ENCODE data around the gene NPDC1.

The NPDC1 gene

DNA sequence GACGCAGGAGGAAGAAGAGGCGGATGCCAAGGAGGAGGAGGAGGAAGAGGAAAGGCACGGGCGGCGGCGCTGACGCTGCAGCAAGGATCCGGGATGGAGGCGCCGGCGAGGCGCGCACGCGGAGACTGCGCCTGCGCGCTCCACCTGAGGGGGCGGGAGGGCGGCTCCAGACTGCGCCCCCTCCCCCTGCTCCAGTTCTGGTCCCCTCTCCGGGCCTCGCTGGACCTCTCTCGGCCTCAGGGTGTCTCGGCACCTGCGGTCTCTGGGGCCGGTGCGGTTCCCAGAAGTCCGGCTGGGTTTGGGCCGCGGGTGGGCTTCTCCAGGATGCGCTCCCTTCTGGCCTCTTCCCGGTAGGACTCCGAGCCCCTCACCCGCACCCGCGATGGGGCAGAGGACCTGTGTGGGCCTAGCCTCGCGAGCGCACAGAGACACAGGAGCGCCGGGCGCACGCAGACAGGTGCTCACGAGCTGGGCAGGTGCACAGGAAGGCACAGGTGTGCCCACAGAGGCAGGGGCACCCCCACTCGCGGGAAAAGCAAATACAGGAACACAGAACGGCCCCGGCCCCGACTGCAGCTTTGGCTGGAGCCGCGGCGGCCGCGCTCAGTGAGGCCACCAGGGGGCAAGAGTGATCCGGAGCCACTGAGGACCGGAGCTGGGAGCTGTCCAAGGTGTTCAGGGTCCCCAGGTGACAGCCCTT is at the start of gene NPDC1:
Gene NPDC1, minus strand, starts transcription at position 90 of the 700 bp plus-strand sequence. CDS start 188 bp downstream, outside the sequence.
- peak; percentile 93 for TF ChIP-seq CTCF (IDR thresholded peaks at IDR 0.05; ENCODE audit: poor library complexity, severe bottlenecking)
- H3K4me1 ChIP-seq (ENCODE audit: insufficient read depth, poor library complexity, severe bottlenecking): no peaks in the 10 kb centered on the region
- peak within 1 kb of the TSS; percentile 14 for H3K27ac ChIP-seq (ENCODE audit: poor library complexity, severe bottlenecking)
- DNase-seq (ENCODE audit: low spot score): no peak
- peak within 1 kb of the TSS; percentile 67 for H3K4me3 ChIP-seq (ENCODE audit: severe bottlenecking)
- no peaks in the 10 kb centered on the region for H3K36me3 ChIP-seq (ENCODE audit: low read depth)
- ATAC-seq (ENCODE audit: low read depth): peak; percentile 43
- H3K27me3 ChIP-seq (ENCODE audit: insufficient read depth, poor library complexity, severe bottlenecking): no peaks in the 10 kb centered on the region
- H3K9me3 ChIP-seq (ENCODE audit: severe bottlenecking): no peaks in the 10 kb centered on the region

- no peak for ATAC-seq (ENCODE audit: low read depth)
- Histone ChIP-seq H3K27ac (ENCODE audit: poor library complexity, severe bottlenecking) (no peak overlapping the region), H3K4me3 (ENCODE audit: severe bottlenecking) (no peak overlapping the region), H3K27me3 (ENCODE audit: insufficient read depth, poor library complexity, severe bottlenecking) (no peaks in the 10 kb centered on the region), H3K36me3 (ENCODE audit: low read depth) (peaks cover 31% of the 10 kb centered on the region), H3K9me3 (ENCODE audit: severe bottlenecking) (no peaks in the 10 kb centered on the region), H3K4me1 (ENCODE audit: insufficient read depth, poor library complexity, severe bottlenecking) (peaks cover 16% of the 10 kb centered on the region)
- no peak for DNase-seq (ENCODE audit: low spot score)
- no peak for TF ChIP-seq CTCF (IDR thresholded peaks at IDR 0.05; ENCODE audit: poor library complexity, severe bottlenecking)
Measured at GRCh38 chr9:137089232-137089947, 43.4 kb upstream of the NPDC1 start.

DNA sequence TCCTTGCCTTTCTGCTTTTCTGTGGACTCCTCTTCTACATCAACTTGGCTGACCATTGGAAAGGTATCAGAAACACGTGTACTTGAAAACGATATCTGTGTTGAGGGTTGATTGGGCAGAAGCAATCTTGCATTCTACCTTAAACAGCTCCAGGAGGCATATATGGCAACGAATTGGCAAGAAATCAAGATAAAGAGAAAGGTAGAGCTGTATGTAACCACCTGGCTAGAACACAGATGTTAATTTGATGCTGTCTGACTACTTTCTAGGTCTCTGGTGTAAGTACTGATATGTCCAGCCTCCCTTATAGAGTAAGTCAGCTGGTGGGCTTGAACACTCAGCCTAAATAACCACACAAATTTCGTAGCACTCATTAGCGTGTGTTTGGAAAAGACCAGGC is 42.1 kb upstream of the NPDC1 start:
- no peak for DNase-seq (ENCODE audit: low spot score)
- H3K27me3 ChIP-seq (ENCODE audit: insufficient read depth, poor library complexity, severe bottlenecking): no peaks in the 10 kb centered on the region
- peaks cover 26% of the 10 kb centered on the region for H3K36me3 ChIP-seq (ENCODE audit: low read depth)
- no peak overlapping the region for H3K27ac ChIP-seq (ENCODE audit: poor library complexity, severe bottlenecking)
- H3K4me1 ChIP-seq (ENCODE audit: insufficient read depth, poor library complexity, severe bottlenecking): peaks cover 28% of the 10 kb centered on the region
- H3K9me3 ChIP-seq (ENCODE audit: severe bottlenecking): no peaks in the 10 kb centered on the region
- no peak for TF ChIP-seq CTCF (IDR thresholded peaks at IDR 0.05; ENCODE audit: poor library complexity, severe bottlenecking)
- H3K4me3 ChIP-seq (ENCODE audit: severe bottlenecking): no peak overlapping the region
- no peak for ATAC-seq (ENCODE audit: low read depth)

- ATAC-seq (ENCODE audit: low read depth) (no peak), DNase-seq (ENCODE audit: low spot score) (no peak)
- no peaks in the 10 kb centered on the region for H3K27me3 ChIP-seq (ENCODE audit: insufficient read depth, poor library complexity, severe bottlenecking)
- H3K27ac ChIP-seq (ENCODE audit: poor library complexity, severe bottlenecking): peak overlapping the region; percentile 83
- TF ChIP-seq CTCF (IDR thresholded peaks at IDR 0.05; ENCODE audit: poor library complexity, severe bottlenecking): no peak
- H3K4me3 ChIP-seq (ENCODE audit: severe bottlenecking): peak overlapping the region; percentile 66
- H3K4me1 ChIP-seq (ENCODE audit: insufficient read depth, poor library complexity, severe bottlenecking): peaks cover 30% of the 10 kb centered on the region
- no peaks in the 10 kb centered on the region for H3K9me3 ChIP-seq (ENCODE audit: severe bottlenecking)
- peaks cover 20% of the 10 kb centered on the region for H3K36me3 ChIP-seq (ENCODE audit: low read depth)
Measured at GRCh38 chr9:137087409-137087925, 41.5 kb upstream of the NPDC1 start.
